Erythroblast (primary cell): ENCODE measurements around the gene POP4.

ENCODE experiments used
- GATA1 ChIP-seq: IDR thresholded peaks from 2 replicates; pipeline ENCODE4 v1.6.1; 2011; ENCODE audit warnings: low read depth, mild to moderate bottlenecking, control low read depth, low read length, moderate library complexity
- POLR2A ChIP-seq: IDR thresholded peaks from 2 replicates; pipeline ENCODE4 v1.6.1; 2011; ENCODE audit warnings: mild to moderate bottlenecking, low read length

DNA sequence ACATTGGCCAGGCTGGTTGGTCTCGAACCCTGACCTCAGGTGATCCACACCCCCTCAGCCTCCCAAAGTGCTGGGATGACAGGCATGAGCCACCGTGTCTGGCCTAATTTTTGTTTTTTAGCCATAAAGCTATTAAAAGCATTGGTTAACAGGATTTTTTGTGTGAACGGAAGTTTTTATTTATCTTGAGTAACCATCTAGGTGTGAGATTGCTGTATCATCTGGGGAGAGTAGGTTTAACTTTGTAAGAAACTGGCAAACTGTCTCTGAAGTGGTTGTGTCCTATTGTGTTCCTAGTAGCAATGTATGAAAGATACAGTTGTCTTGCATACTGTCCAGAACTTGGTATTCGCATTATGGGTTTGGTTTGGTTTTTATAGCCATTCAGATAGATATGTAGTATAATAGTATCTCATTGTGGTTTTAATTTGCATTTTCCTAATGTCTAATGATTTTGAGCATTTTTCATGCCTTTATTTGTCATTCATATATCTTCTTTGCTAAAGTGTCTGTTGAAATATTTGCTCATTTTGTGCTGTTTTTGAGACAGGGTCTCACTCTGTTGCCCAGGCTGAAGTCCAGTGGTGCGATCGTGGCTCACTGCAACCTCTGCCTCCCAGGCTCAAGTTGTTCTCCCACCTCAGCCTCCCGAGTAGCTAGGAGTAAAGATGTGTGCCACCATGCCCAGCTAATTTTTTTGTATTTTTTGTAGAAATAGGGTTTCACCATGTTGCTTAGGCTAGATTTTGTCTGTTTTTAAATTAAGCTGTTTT, 45.7 kb downstream of the POP4 start:
- no peak for TF ChIP-seq POLR2A
- no peak for TF ChIP-seq GATA1
